KG1 (cell line): ENCODE data around the gene CACNA2D2.

ENCODE experiments used
- DNase-seq: peaks from one replicate; lab custom pipeline; 2025; lab: John Stamatoyannopoulos, UW

Gene CACNA2D2

DNA sequence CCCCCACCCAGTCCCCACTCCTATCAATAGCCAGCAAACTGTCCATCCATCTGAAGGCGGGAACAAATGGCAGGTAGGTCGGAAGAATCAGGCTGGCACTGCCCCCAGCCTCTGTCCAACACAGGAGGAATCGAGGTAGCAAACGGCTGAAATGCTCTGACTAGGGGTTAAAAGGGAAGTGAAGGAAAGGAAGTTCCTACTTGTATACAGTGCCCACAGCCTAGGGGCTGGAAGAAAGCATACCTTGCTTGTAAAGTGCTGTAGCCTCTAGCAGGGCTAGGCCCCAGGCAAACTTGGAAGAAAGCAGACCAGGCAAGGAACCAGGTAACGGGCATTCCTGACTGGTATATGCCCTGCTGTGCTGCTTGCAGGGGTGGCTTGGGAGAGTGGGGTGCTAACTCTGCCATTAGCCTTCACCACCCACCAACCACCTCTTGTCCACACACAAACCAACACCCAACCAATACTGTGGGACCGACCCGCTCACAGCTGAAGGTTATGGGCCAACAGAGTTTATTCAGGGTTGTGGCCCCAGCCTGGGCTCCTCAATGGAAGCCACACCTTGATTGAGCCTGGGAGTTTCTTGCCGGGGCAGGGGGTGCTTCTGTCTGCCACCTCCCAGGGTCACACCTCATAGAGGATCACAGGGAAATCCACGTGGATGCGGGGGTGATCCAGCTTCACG, 177.8 kb downstream of the CACNA2D2 start:
- DNase-seq: no peak

DNA sequence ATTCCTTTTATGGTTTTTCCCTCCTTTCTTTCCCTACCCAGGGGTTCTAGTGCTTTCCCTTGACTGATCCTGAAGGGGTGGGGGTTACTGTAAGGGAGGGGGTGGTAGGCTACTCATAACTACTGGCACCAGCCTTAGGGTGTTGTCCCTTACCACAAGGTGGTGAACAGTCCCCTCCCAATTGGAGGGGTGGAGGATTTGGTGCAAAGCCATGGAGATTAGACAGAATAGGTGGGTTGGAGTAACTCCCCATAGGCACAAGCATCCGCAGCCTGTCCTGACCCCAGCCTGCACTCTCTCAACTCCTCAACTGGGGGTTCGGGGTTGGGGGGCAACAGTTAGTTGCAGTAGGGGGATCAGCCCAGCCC, 178.3 kb downstream of the CACNA2D2 start:
- no peak for DNase-seq

GRCh38 chr3:50324351-50325112, 178.9 kb downstream of the CACNA2D2 start:
- DNase-seq: peak; percentile 57

DNA sequence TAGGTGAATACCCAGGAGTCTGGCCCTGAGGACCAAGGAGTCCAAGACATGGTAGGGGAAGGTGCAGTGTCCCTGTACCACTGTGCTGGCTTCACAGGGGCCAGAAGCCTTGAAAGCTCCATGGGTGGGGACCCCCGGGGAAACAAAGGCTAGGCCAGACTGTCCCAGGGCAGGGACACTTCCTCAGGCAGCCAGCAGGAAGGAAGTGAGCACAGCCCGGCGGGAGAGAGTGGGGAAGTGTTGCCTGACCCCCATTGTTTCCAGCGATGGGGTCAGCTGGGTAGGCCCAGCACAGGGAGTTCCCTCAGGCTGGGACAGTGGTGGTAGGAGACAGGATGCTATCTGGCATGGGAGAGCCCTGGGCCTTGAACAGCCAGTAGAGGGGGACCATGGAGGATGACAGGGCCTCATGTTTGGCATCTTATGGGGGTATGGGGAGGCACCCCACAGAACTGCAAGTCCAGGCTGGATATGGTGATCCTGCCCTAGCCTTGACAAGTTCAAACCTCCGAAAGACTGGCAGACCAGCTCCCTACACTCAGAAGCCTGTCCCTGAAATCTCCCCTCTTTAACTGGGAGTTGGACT, 179.7 kb downstream of the CACNA2D2 start:
- DNase-seq: no peak

- DNase-seq: no peak
These were observed 180.3 kb downstream of the CACNA2D2 start for GRCh38 chr3:50323092-50323600.

- no peak for DNase-seq
These were observed 180.9 kb downstream of the CACNA2D2 start, which contains the start of gene HYAL2 for GRCh38 chr3:50322386-50323091. Gene HYAL2 (minus strand): TSS chr3:50322745. CDS start chr3:50320489, 2,256 bp downstream.

DNA sequence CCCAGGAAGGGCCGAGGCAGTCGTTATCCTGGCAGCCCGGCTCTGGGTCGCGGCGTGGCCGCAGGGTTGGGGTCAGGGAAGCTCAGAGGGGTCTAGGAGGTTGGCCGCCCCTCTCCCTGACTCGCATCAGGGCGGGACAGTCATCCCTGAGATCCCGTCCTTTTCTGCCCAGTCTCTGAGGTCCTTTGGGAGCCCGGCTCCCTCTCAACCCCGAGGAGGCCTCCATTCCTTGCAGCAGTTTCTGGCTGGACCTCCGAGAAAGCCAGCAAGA, 181.4 kb downstream of the CACNA2D2 start:
- no peak for DNase-seq

DNA sequence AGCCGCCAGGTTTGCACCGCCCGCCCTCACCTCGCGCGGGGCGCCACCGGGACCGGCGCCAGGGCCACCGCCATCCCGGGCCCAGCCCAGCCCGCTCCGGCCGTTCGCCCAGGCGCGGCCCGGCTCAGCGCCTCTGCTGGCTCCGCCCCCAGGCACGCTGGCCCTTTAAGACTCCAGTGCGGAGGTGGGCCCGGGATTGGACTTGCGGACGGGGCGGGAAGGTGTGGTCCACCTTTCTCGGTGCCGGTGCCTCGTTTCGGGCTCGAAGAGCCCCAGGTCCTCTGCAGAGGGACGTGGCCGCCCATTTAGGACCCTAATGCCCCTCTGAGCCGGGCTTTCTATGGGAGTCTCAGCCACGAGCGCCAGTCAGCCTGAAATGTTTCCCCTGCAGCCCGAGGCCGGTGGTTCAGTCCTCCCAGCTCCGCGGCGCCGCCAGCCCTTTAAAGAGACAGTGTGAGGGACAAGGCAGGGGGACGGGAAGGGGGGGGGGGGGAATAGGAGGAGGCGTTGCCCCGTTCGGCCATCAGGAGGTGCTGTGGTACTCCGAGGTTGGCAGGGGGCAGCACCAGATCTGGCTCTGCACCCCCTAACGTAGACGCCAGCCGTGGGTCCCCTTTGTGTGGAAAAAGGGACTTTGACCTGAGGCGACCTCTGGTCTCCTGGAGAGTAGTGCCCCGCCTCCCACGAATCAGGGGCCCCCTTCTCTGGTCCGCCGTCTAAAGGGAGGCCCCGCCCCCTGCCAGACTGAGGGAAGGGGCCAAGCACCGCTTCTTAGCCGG, 181.9 kb downstream of the CACNA2D2 start:
- DNase-seq: peak; percentile 92

DNA sequence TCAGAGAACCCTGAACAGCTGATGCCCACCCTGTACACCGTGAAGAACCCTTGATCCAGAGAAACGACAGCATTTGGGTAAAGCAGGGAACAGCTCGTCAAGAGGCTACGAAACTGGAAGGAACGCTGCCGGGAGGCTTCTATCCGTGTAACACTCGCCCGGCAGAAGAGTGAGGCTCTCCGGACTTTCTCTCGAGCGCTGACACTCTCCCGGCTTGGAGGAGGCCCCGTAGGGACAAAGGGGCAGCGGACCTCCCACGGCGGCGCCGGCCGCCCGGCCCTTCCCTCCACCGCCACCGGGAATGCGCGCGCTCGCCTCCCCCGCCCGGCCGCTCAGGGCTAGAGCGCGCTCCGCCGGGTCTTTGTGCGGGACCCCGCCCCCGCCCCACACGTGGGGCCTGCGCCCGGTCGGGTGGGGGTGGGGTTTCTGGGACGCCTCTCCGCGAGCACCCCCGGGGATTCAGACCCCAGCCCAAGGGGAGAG, 182.5 kb downstream of the CACNA2D2 start:
- DNase-seq: peak; percentile 64

GRCh38 chr3:50319894-50320625, 183.4 kb downstream of the CACNA2D2 start:
- no peak for DNase-seq

- no peak for DNase-seq
These were observed 184.1 kb downstream of the CACNA2D2 start for GRCh38 chr3:50319181-50319893.

- DNase-seq: no peak
These were observed 184.8 kb downstream of the CACNA2D2 start for GRCh38 chr3:50318615-50319014.

- DNase-seq: no peak
These were observed 185.3 kb downstream of the CACNA2D2 start for GRCh38 chr3:50318163-50318562.

- no peak for DNase-seq
These were observed 186.1 kb downstream of the CACNA2D2 start for GRCh38 chr3:50317300-50317699.

- DNase-seq: no peak
These were observed 186.7 kb downstream of the CACNA2D2 start for GRCh38 chr3:50316657-50317242.

DNA sequence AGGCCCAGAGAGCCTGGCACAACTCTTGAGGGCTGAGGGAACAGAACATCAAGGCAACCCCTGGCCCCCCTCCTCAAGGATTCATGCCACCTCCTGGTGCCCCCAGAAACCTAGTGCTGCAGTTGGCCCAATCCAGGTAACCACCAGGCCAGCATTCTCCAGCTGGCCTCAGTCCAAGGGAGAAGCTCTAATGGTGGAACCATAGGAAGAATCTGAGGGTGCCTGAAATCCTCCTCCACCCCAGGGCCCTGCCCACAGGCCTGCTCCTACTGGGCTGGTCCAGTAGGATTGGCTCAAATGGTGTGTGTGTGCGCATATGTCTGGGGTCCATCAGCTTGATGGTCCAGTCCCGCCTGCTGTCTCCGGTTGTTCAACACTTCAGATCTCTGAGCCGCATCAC, 188.6 kb downstream of the CACNA2D2 start:
- no peak for DNase-seq

DNA sequence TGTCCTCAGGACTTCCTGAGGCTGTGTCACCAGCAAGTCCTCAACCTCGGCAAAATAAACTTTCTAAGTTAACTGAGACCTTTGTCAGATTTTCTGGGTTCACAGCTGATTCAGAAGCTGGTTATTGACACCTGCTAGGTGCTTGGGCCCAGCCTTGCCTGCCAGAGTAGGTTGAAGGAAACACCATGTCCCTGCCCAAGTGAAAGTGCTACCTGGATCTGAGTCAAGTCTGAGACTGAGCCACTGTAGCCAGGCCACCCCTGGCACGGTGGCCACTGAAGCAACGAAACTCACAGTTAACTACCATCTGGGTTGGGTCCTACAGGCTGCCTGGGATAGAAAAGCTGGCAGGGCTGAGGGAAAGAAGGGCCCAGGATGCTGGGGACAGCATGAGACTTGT, 189.1 kb downstream of the CACNA2D2 start:
- no peak for DNase-seq
